HG03064 (cell line): ENCODE results near the gene RPH3AL.
"Not testable (repeated sequence)": the region's sequence is repeated elsewhere in the genome, so short reads cannot be mapped to it uniquely, and the experiment has no call there.

ENCODE experiments used
- ATAC-seq: cut with Tn5 transposase; IDR thresholded peaks from one replicate; pipeline ENCODE4 v1.9.1; 2021; ENCODE audit warnings: low read depth; ENCODE audit not compliant: unreplicated experiment

The RPH3AL gene

GRCh38 chr17:168614-169013 is 184.0 kb downstream of the RPH3AL start:
- not testable (repeated sequence) for ATAC-seq

GRCh38 chr17:165939-166338 is 186.7 kb downstream of the RPH3AL start:
- no peak for ATAC-seq

GRCh38 chr17:164303-165235 is 188.0 kb downstream of the RPH3AL start:
- ATAC-seq: no peak

GRCh38 chr17:163514-164098 is 189.0 kb downstream of the RPH3AL start:
- ATAC-seq: no peak

- no peak for ATAC-seq
These were observed 189.9 kb downstream of the RPH3AL start for GRCh38 chr17:162689-163088.
